ENCODE results near the gene DNAH10.

- TF ChIP-seq CTCF (conservative IDR thresholded peaks at IDR 0.05) (no peak), ZFX (IDR thresholded peaks at IDR 0.05) (no peak)
These were observed 196.8 kb downstream of the DNAH10 start for GRCh38 chr12:123958876-123959275.

Measured in C4-2B (cell line).